PC-9 (cell line): ENCODE measurements around the gene CDX2.

ENCODE experiments used
- CTCF ChIP-seq: fragments of 200-600 bp; sonication (generic); conservative IDR thresholded peaks from 2 replicates; pipeline ENCODE4 v1.6.1; 2017; ENCODE audit warnings: mixed run types, antibody characterized with exemption, mild to moderate bottlenecking, moderate library complexity
- EZH2 ChIP-seq: fragments of 200-600 bp; sonication (generic); IDR thresholded peaks from 2 replicates; pipeline ENCODE4 v1.8.0; 2017; ENCODE audit warnings: antibody characterized with exemption, low read depth

GRCh38 chr13:27953676-27954405, 15.3 kb downstream of the CDX2 start:
- TF ChIP-seq CTCF = no peak
- no peak for TF ChIP-seq EZH2
